ENCODE measurements around the gene GARRE1. TPM values are rescaled to one million over a fixed set of nuclear protein-coding genes. Genes with fewer than 3 reads are reported as not detected.
"Not testable (repeated sequence)": the region's sequence is repeated elsewhere in the genome, so short reads cannot be mapped to it uniquely, and the experiment has no call there.

Gene GARRE1
- total RNA-seq, 1 experiment from 2014 or later, result 7.4 TPM

DNA sequence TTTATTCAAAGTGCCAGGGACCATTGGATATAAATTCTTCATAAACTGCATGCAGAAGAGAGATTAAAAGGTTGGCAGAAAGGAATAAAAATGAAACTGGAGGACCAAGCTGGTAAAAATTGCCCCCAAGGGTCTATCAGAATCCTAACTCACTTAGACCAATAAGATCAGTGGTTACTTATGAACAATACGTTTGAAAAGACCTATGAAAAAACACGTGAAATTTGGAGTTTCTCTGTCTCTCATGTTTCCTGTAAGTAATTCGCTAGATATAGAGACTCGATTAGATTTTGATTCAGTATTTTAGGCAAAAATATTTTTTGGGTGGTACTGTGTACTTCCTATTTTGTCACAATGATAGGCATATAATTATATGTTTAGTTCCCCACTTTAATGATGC, 22.9 kb downstream of the GARRE1 start:
- no peak for DNase-seq (ENCODE audit: low read depth)
- in situ Hi-C loops (cut with HindIII; ENCODE audit: low pct_unique_long_range_greater_than_20kb, low sequenced_read_pairs), result no loop called here

DNA sequence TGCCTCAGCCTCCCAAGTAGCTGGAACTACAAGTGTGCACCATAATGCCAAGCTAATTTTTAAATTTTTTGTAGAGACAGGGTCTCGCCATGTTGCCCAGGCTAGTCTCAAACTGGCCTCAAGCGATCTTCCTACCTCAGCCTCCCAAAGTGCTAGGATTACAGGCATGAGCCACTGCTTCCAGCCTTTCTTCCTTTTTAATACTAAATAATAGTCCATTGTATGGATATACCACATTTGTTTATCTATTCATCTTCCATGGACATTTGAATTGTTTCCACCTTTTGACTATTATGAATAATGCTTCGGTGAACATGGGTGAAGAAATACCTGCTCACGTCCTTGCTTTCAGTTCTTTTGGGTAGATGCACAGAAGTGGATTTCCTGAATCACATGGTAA, 24.4 kb downstream of the GARRE1 start:
- in situ Hi-C loops (cut with HindIII; ENCODE audit: low pct_unique_long_range_greater_than_20kb, low sequenced_read_pairs), result no loop called here

DNA sequence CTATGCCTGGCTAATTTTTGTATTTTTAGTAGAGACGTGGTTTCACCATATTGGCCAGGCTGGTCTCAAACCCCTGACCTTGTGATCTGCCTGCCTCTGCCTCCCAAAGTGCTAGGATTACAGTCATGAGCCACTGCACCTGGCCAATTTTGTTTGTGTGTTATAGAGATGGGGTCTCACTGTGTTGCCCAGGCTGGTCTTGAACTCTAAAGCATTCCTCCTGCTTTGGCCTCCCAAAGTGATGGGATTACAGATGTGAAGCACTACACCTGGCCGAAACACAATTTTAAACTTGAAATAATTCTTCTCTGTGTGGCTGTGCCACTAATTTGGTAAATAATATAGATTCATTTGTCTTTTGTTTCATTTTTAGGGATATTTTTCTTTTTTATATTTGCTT, 27.1 kb downstream of the GARRE1 start:
- in situ Hi-C loops (cut with HindIII; ENCODE audit: low pct_unique_long_range_greater_than_20kb, low sequenced_read_pairs); DNase-seq (ENCODE audit: low read depth): not testable (repeated sequence)

More for the DNA sequence above, 24.4 kb downstream of the GARRE1 start:
- no peak for DNase-seq (ENCODE audit: low read depth)

DNA sequence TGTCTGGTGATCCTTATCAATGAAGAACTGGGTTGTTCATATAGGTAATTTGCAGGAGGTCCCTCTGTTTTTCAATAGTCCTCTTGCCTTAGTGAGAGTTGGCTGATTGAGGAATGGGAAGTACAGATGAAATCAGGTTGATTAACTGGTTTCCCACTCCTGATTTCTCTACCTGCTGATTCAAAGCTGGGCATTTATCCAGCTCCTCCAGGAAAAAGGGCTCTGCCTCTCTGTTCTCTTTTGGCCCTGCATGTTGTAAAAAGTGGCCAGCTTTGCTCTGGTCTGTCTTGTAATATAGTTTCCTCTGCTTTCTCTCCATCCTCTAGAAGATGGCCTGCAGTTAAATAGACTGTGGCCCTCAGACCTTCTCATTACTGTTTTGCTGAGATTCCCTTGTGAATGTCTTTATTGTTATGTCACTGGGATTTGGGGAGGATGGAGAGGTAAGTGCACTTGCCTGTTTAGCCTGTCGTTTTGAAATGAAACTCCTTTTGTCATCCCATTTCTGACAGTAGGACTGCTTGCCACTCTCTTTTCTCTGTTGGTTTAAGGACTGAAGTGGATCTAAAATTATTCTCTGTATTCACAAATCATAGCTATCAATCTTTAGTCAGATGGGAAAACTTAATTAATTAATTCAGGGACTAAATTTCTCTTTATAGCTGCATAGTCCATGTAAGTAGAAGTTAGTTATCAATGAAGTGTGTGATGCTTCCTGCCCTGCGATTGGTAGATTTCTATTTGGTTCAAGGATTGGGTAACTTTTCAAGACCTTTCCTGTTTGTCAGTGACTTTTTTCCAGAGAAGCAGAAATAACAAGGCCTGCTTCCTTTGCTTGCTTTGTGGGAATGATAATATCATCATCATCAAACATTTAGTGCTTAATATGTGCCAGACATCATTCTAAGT, 28.5 kb downstream of the GARRE1 start:
- DNase-seq (ENCODE audit: low read depth), result no peak
- in situ Hi-C loops (cut with HindIII; ENCODE audit: low pct_unique_long_range_greater_than_20kb, low sequenced_read_pairs), result no loop called here

- no peak for DNase-seq (ENCODE audit: low read depth)
- in situ Hi-C loops (cut with HindIII; ENCODE audit: low pct_unique_long_range_greater_than_20kb, low sequenced_read_pairs), result no loop called here
Measured at GRCh38 chr19:34284505-34284904, 30.2 kb downstream of the GARRE1 start.

DNA sequence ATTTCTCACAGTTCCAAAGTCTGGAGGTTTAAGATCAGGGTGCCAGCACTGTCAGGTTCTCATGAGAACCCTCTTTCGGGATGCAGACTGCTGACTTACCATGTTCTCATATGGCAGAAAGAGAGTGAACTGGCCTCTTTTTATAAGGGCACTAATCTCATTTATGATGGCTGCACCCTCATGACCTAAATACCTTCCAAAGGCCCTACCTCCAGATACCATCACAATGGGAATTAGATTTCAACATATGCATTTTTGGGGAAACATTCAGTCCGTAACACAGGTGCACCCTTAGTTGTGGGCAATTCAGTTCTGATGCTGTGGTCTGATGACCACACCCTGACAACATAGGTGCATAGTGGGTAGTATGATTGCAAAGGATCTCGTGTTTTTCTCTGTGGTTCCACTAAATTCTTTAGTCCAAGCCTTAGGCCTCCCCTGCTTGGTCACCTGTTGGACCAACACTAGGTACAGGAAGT, 33.3 kb downstream of the GARRE1 start:
- no peak for DNase-seq (ENCODE audit: low read depth)
- in situ Hi-C loops (cut with HindIII; ENCODE audit: low pct_unique_long_range_greater_than_20kb, low sequenced_read_pairs), result no loop called here

- in situ Hi-C loops (cut with HindIII; ENCODE audit: low pct_unique_long_range_greater_than_20kb, low sequenced_read_pairs), result no loop called here
- no peak for DNase-seq (ENCODE audit: low read depth)
Measured at GRCh38 chr19:34288381-34288780, 34.0 kb downstream of the GARRE1 start.

GRCh38 chr19:34291235-34291634, 36.9 kb downstream of the GARRE1 start:
- no peak for DNase-seq (ENCODE audit: low read depth)
- in situ Hi-C loops (cut with HindIII; ENCODE audit: low pct_unique_long_range_greater_than_20kb, low sequenced_read_pairs), result no loop called here

- in situ Hi-C loops (cut with HindIII; ENCODE audit: low pct_unique_long_range_greater_than_20kb, low sequenced_read_pairs), result no loop called here
Measured at GRCh38 chr19:34295103-34295502, 40.7 kb downstream of the GARRE1 start.

GRCh38 chr19:34298891-34299520, 44.7 kb downstream of the GARRE1 start:
- in situ Hi-C loops (cut with HindIII; ENCODE audit: low pct_unique_long_range_greater_than_20kb, low sequenced_read_pairs), result no loop called here

More at GRCh38 chr19:34295103-34295502, 40.7 kb downstream of the GARRE1 start:
- no peak for DNase-seq (ENCODE audit: low read depth)

DNA sequence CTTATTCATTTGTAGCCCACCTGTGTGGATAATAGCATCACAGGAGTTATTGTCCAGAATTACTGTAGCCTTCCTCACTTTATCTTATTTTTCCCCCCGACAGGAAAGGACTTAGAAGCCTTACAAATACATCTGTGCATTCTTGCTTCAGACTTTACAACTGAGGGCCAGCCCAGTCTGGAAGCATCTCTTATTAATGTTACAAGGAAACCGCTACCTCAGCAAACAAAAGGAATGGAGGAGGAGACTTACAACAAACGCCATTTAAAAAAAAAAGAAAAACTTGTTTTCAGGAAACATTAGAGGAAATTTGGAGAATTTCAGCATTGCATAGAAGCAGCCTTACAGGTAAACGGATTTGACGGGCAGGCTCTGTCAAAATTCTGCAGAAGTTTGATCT, 45.2 kb downstream of the GARRE1 start:
- no peak for DNase-seq (ENCODE audit: low read depth)
- in situ Hi-C loops (cut with HindIII; ENCODE audit: low pct_unique_long_range_greater_than_20kb, low sequenced_read_pairs), result no loop called here

More at GRCh38 chr19:34298891-34299520, 44.7 kb downstream of the GARRE1 start:
- DNase-seq (ENCODE audit: low read depth), result no peak

GRCh38 chr19:34300380-34300779, 46.0 kb downstream of the GARRE1 start:
- DNase-seq (ENCODE audit: low read depth), result no peak

DNA sequence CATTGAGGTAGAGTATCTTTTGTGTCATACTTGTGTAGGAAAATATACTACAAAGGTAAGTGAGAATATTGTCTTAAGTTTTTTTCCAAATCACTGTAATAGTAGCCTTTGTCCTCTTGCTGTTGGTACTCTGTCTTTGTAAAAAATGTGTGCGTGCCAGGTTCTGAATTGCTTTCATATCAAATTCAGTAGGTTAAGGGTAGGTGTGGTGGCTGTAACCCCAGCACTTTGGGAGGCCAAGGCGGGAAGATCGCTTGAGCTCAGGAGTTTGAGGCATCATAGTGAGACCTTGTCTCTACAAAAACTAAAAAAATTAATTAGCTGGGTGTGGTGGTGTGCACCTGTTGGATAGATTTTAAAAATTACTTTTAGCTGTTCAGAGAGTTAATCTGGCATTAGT, 46.6 kb downstream of the GARRE1 start:
- no peak for DNase-seq (ENCODE audit: low read depth)
- in situ Hi-C loops (cut with HindIII; ENCODE audit: low pct_unique_long_range_greater_than_20kb, low sequenced_read_pairs), result no loop called here

More at GRCh38 chr19:34300380-34300779, 46.0 kb downstream of the GARRE1 start:
- in situ Hi-C loops (cut with HindIII; ENCODE audit: low pct_unique_long_range_greater_than_20kb, low sequenced_read_pairs), result no loop called here

Other genes with a start within 250 kb of the GARRE1 start
- 64.3 and 127 TPM in 2 replicates for gene LSM14A, start 82.0 kb upstream of the GARRE1 start, total RNA-seq (2014; rRNA removed; shearing (Covaris generic); ENCODE audit: low replicate concordance)
- 829 and 893 TPM in 2 replicates for gene GPI, start 110.6 kb downstream of the GARRE1 start, total RNA-seq (2014; rRNA removed; shearing (Covaris generic); ENCODE audit: low replicate concordance)
- gene PDCD2L, start 149.8 kb downstream of the GARRE1 start, total RNA-seq (2014; rRNA removed; shearing (Covaris generic); ENCODE audit: low replicate concordance), result 24.6 and 25.9 TPM in 2 replicates
- gene UBA2, start 173.8 kb downstream of the GARRE1 start, total RNA-seq (2014; rRNA removed; shearing (Covaris generic); ENCODE audit: low replicate concordance), result 243 and 255 TPM in 2 replicates
- 48.4 and 70.2 TPM in 2 replicates for gene WTIP, start 227.2 kb downstream of the GARRE1 start, total RNA-seq (2014; rRNA removed; shearing (Covaris generic); ENCODE audit: low replicate concordance)

All from Caki2 (cell line).